ENCODE results near the gene CHN2. TPM values are rescaled to one million over a fixed set of nuclear protein-coding genes. Genes with fewer than 3 reads are reported as not detected.

Gene CHN2
- polyA plus RNA-seq, 1 donor from 2014 or later = 136 TPM

- Histone ChIP-seq H3K4me2 (ENCODE audit: low read length) (no peak overlapping the region), H3K9ac (ENCODE audit: low read length) (no peak overlapping the region), H3K9me2 (ENCODE audit: insufficient read depth, low read length) (no peaks in the 10 kb centered on the region), H4K20me1 (ENCODE audit: insufficient read depth) (no peaks in the 10 kb centered on the region), H3F3A (ENCODE audit: insufficient read depth, low read length, poor library complexity, severe bottlenecking) (no peaks in the 10 kb centered on the region), H3K27me3 (ENCODE audit: insufficient read depth, low read depth, low read length) (no peaks in the 10 kb centered on the region), H3K9me3 (ENCODE audit: low read length) (no peaks in the 10 kb centered on the region), H3K4me3 (ENCODE audit: low read length) (no peak overlapping the region), H3K36me3 (ENCODE audit: insufficient read depth, low read length) (peaks cover 3% of the 10 kb centered on the region), H3K79me2 (replicated peaks; ENCODE audit: insufficient read depth, low read length) (peaks cover 7% of the 10 kb centered on the region), H2AFZ (ENCODE audit: low read depth, low read length) (no peak overlapping the region), H3K27ac (ENCODE audit: low read length) (no peak overlapping the region)
- TF ChIP-seq REST (IDR thresholded peaks at IDR 0.05; ENCODE audit: borderline replicate concordance) = no peak
- TF ChIP-seq EP300 (conservative IDR thresholded peaks at IDR 0.05; ENCODE audit: poor library complexity, severe bottlenecking) = no peak
- no peak for TF ChIP-seq POLR2AphosphoS5 (IDR thresholded peaks at IDR 0.05)
- TF ChIP-seq MXI1 (conservative IDR thresholded peaks at IDR 0.05; ENCODE audit: poor library complexity, severe bottlenecking) = no peak
- TF ChIP-seq CTCF (IDR thresholded peaks at IDR 0.05; ENCODE audit: poor library complexity, severe bottlenecking) = no peak
- TF ChIP-seq TAF1 (IDR thresholded peaks at IDR 0.05; ENCODE audit: low read depth) = no peak
- no peak for TF ChIP-seq RAD21 (conservative IDR thresholded peaks at IDR 0.05)
- no peak for TF ChIP-seq EZH2 (IDR thresholded peaks at IDR 0.05; ENCODE audit: borderline replicate concordance, insufficient read depth, low read length, poor library complexity, severe bottlenecking)
- no peak for TF ChIP-seq SMC3 (conservative IDR thresholded peaks at IDR 0.05; ENCODE audit: poor library complexity)
These were observed 49.5 kb downstream of the CHN2 start for GRCh38 chr7:29243910-29244655.

GRCh38 chr7:29247224-29247962, 52.8 kb downstream of the CHN2 start:
- H3F3A ChIP-seq (ENCODE audit: insufficient read depth, low read length, poor library complexity, severe bottlenecking) = no peaks in the 10 kb centered on the region
- no peak overlapping the region for H2AFZ ChIP-seq (ENCODE audit: low read depth, low read length)
- no peak overlapping the region for H3K9ac ChIP-seq (ENCODE audit: low read length)
- H3K9me3 ChIP-seq (ENCODE audit: low read length) = no peaks in the 10 kb centered on the region
- TF ChIP-seq RAD21 (conservative IDR thresholded peaks at IDR 0.05) (no peak), TAF1 (IDR thresholded peaks at IDR 0.05; ENCODE audit: low read depth) (no peak), EP300 (conservative IDR thresholded peaks at IDR 0.05; ENCODE audit: poor library complexity, severe bottlenecking) (no peak), SMC3 (conservative IDR thresholded peaks at IDR 0.05; ENCODE audit: poor library complexity) (no peak), REST (IDR thresholded peaks at IDR 0.05; ENCODE audit: borderline replicate concordance) (no peak)
- H3K4me3 ChIP-seq (ENCODE audit: low read length) = no peak overlapping the region
- no peaks in the 10 kb centered on the region for H3K27me3 ChIP-seq (ENCODE audit: insufficient read depth, low read depth, low read length)
- H3K79me2 ChIP-seq (replicated peaks; ENCODE audit: insufficient read depth, low read length) = no peaks in the 10 kb centered on the region
- H4K20me1 ChIP-seq (ENCODE audit: insufficient read depth) = no peaks in the 10 kb centered on the region
- H3K4me2 ChIP-seq (ENCODE audit: low read length) = no peak overlapping the region
- H3K36me3 ChIP-seq (ENCODE audit: insufficient read depth, low read length) = peaks cover 3% of the 10 kb centered on the region
- H3K9me2 ChIP-seq (ENCODE audit: insufficient read depth, low read length) = no peaks in the 10 kb centered on the region
- H3K27ac ChIP-seq (ENCODE audit: low read length) = no peak overlapping the region
